IPS-18a (cell line): Measurements from ENCODE around the gene CTDSPL2.
"Not testable (repeated sequence)": the region's sequence is repeated elsewhere in the genome, so short reads cannot be mapped to it uniquely, and the experiment has no call there.

Experiments
- H3K27ac ChIP-seq: one replicate; pipeline ENCODE4 v1.5.1; 2013; ENCODE audit warnings: low read length
- H3K27me3 ChIP-seq: one replicate; pipeline ENCODE4 v1.6.1; 2013; ENCODE audit warnings: mild to moderate bottlenecking, low read length; ENCODE audit not compliant: control insufficient read depth, insufficient read depth
- H3K36me3 ChIP-seq: one replicate; pipeline ENCODE4 v1.6.1; 2013; ENCODE audit warnings: low read depth, low read length; ENCODE audit not compliant: control insufficient read depth
- H3K4me1 ChIP-seq: one replicate; pipeline ENCODE4 v1.6.1; 2013; ENCODE audit warnings: low read depth, low read length; ENCODE audit not compliant: control insufficient read depth
- H3K4me3 ChIP-seq: one replicate; pipeline ENCODE4 v1.5.1; 2013; ENCODE audit warnings: low read length
- H3K9ac ChIP-seq: one replicate; pipeline ENCODE4 v1.6.1; 2013; ENCODE audit warnings: mild to moderate bottlenecking, low read length, moderate library complexity
- H3K9me3 ChIP-seq: one replicate; pipeline ENCODE4 v1.6.1; 2013; ENCODE audit warnings: low read depth, low read length; ENCODE audit not compliant: control insufficient read depth

CTDSPL2 gene

DNA sequence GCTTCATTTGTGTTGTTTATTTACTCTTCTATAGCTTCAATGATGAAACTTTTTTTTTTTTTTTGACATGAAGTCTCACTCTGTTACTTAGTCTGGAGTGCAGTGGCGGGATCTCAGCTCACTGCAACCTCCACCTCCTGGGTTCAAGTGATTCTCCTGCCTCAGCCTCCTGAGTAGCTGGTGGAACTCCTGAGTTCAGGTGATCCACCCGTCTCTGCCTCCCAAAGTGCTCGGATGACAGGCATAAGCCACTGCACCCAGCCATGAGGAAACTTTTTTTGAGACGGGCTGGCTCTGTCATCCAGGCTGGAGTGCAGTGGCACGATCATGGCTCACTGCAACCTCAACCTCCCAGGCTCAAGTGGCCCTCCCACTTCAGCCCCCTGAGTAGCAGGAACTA, 104.8 kb downstream of the CTDSPL2 start:
- not testable (repeated sequence) for H3K27me3 ChIP-seq, H3K9ac ChIP-seq, H3K4me3 ChIP-seq, H3K36me3 ChIP-seq, H3K27ac ChIP-seq, H3K4me1 ChIP-seq, H3K9me3 ChIP-seq

DNA sequence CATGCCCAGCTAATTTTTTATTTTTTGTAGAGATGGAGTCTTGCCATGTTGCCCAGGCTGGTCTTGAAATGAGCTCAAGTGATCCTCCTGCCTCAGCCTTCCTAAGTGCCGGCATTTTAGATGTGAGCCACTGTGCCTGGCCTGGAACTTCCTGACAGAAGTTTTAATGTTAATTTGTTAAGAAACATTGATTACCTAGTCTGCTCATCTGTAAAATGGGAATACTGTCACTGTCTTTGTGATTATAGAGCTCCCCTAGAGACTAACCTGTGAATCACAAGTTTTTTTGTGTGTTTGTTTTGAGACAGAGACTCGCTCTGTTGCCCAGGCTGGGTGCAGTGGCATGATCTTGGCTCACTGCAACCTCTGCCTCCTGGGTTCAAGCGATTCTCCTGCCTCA, 105.3 kb downstream of the CTDSPL2 start:
- no peak overlapping the region for H3K27ac ChIP-seq
- H3K4me3 ChIP-seq, result no peak overlapping the region
- H3K36me3 ChIP-seq, result no peaks in the 10 kb centered on the region
- H3K4me1 ChIP-seq, result no peaks in the 10 kb centered on the region
- no peak overlapping the region for H3K9ac ChIP-seq
- H3K27me3 ChIP-seq, result no peaks in the 10 kb centered on the region
- H3K9me3 ChIP-seq, result no peaks in the 10 kb centered on the region

DNA sequence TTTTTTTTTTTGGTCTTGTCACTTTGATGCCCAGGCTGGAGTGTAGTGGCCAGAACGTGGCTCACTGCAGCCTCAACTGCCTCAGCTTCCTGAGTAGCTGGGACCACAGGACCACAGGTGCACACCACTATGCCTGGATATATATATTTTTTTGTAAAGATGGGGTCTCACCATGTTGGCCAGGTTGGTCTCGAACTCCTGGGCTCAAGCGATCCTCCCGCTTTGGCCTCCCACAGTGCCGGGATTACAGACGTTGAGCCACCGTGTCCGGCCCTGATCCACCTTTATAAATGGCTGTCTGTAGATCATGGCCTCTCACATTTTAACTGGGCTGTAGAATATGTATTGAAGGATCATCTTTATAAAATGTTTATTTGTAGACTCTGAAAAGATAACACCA, 107.7 kb downstream of the CTDSPL2 start:
- Histone ChIP-seq H3K27me3 (no peaks in the 10 kb centered on the region), H3K36me3 (no peaks in the 10 kb centered on the region), H3K9ac (no peak overlapping the region), H3K27ac (no peak overlapping the region), H3K4me1 (no peaks in the 10 kb centered on the region), H3K4me3 (peak overlapping the region; percentile 96), H3K9me3 (no peaks in the 10 kb centered on the region)

DNA sequence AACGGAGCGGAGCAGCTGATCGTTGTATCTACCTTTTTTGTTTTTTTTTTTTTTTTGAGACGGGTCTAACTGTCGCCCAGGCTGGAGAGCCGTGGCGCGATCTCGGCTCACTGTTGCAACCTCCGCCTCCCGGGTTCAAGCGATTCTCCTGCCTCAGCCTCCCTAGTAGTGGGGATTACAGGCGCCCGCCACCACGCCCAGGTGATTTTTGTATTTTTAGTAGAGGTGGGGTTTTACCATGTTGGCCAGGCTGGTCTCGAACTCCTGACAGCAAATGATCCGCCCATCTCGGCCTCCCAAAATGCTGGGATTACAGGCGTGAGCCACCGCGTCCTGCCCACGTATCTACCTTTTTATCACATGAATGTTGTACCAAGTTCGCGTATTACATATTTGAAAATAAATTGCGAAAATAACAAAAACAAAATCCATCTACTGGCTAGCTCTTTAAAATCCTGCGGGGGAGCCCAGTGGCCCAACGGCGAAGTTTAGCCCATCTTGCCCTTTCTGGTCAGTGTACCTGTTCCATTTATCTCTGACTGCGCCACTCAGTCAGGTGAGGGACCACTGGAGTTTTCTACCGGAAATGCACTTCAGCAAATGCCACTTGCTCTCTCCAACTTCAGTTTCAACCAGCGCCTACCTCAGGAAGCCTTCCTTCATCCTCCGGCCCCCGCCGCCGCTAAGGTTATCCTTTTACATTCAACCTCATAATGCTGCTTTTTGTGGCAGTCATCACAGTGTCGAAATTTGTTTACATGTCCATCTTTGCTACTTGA, 108.3 kb downstream of the CTDSPL2 start:
- Histone ChIP-seq H3K27ac (peak overlapping the region; percentile 88), H3K4me1 (no peaks in the 10 kb centered on the region), H3K9ac (peak overlapping the region; percentile 88), H3K36me3 (peaks cover 5% of the 10 kb centered on the region), H3K4me3 (peak overlapping the region; percentile 96), H3K9me3 (no peaks in the 10 kb centered on the region), H3K27me3 (no peaks in the 10 kb centered on the region)

DNA sequence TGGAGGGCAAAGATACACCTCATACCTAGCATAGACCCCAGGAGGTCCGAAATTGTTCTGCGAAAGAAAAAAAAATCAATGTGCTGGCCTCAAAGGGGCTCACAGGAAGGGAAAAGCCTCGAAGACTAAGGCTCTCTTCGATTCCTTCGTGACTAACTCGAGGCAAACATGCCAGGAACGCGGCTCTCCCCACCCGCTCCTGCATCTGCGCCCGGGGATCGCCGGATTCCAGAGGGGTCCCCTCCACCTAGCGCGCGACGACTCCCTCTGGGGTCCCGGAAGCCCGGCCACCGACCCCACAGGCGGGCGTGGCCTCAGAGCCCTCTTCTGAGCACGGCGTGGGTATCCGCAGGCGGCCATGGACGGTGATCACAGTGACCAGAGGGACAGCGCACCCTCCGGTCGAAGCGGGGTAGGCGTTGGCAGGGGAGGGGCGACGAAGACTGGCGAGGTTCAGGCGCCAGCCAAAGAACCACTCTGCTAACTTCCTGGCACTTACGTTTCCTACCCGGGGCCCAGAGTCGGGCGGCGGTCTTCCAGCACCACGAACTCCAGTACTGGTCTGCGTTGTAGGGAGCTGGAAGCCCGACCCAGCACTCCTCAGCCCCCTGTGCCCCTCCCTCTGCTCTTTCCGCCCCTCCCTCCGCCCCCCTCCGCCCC, 109.0 kb downstream of the CTDSPL2 start:
- Histone ChIP-seq H3K27me3 (no peaks in the 10 kb centered on the region), H3K4me3 (peak overlapping the region; percentile 96), H3K36me3 (peaks cover 12% of the 10 kb centered on the region), H3K9ac (peak overlapping the region; percentile 88), H3K9me3 (no peaks in the 10 kb centered on the region), H3K4me1 (no peaks in the 10 kb centered on the region), H3K27ac (peak overlapping the region; percentile 88)

DNA sequence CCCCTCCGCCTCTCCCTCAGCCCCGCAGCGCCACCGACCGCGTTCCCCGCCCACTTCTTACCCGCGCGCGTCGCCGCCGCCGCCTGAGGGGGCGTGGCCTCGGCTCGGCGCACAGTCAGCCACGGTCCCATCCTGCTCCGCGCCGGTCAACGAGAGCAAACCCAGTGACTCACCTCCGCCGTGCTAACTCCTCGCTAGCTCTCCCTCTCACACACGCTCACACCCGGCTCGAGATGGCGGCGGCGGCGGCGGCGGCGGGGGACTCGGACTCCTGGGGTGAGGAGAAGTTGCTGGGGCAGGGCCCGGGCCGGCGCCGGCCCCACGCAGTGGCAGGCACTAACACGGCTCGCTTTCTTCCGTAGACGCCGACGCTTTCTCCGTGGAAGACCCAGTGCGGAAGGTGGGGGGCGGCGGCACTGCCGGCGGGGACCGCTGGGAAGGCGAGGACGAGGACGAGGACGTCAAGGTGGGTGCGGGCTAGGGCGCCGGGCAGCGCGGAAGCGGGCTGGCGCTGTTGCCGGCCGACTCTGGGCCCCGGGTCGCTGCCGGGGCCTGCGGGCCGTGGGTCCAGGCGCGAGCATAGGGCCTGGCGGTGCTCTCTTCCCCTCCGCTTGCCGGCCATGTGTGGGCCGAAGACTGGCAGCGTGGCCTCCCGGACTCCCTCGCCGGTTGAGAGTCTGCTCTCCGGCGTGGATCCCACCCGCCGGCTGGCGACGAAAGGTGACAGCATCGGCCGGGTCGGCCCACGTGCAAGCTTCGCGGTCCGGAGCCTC, 109.7 kb downstream of the CTDSPL2 start, which contains the start of gene EIF3J:
Gene EIF3J (plus strand): TSS at position 186 of the 773 bp plus-strand sequence. CDS start 48 bp downstream, at position 234.
- Histone ChIP-seq H3K4me1 (no peaks in the 10 kb centered on the region), H3K27me3 (no peaks in the 10 kb centered on the region), H3K4me3 (peak within 1 kb of the TSS; percentile 96), H3K36me3 (peaks cover 16% of the 10 kb centered on the region), H3K27ac (peak within 1 kb of the TSS; percentile 88), H3K9me3 (no peaks in the 10 kb centered on the region), H3K9ac (peak within 1 kb of the TSS; percentile 90)

DNA sequence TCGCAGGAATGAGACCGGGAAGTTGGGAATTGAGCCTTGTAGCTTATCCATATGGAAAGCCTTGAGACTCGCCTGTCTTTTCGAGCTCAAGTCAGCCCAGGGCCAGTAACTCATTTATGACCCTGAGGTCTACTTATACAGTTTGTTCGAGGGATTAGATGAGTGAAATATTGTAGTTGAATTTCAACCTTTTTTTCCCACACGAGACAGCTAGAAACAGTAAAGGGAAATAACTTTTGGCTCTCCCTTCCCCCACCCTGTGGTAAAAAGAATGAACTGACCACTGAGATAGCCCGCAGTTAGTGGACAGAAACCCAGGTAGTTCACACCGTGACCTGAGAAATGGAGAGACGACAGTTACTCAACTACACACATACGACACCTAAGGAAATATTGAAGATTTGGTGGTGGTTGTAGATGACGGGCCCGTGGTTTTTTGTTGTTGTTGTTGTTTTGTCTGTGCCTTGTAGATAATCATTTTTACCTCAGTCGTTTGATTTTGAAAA, 110.4 kb downstream of the CTDSPL2 start:
- Histone ChIP-seq H3K9me3 (no peaks in the 10 kb centered on the region), H3K9ac (peak overlapping the region; percentile 90), H3K4me1 (no peaks in the 10 kb centered on the region), H3K4me3 (peak overlapping the region; percentile 76), H3K36me3 (peaks cover 16% of the 10 kb centered on the region), H3K27ac (peak overlapping the region; percentile 6), H3K27me3 (no peaks in the 10 kb centered on the region)

DNA sequence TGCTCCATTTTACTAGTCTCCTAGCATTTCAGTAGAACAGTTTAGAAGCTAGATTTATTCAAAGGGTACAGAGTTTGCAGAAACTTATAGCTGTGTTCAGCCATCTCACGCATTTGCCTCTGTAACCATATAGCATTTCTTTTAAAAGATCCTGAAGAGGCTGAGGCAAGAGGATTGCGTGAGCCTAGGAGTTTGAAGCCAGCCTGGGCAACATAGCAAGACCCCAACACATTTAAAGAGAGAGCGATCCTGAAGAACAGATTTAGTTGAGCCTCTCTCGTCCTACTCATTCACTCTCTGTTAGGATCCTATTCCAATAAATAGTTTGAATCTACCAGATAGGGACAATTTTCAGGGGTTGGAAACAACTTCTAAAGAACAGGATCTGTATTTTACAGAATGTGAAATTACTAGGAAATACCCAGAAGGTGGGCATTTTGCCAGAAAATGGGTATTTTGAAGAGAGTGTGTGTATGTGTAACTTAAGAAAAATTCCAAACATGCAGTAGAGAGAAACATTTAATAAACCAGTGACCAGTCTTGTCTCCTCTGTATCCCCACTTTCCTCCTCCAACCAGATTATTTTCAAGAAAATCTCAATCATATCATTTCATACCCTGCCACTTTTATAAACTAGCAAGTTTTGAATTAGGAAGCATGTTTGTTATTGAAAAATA, 114.0 kb downstream of the CTDSPL2 start:
- Histone ChIP-seq H3K4me3 (no peak overlapping the region), H3K4me1 (no peaks in the 10 kb centered on the region), H3K9me3 (no peaks in the 10 kb centered on the region), H3K27ac (no peak overlapping the region), H3K36me3 (peaks cover 16% of the 10 kb centered on the region), H3K27me3 (no peaks in the 10 kb centered on the region), H3K9ac (no peak overlapping the region)

DNA sequence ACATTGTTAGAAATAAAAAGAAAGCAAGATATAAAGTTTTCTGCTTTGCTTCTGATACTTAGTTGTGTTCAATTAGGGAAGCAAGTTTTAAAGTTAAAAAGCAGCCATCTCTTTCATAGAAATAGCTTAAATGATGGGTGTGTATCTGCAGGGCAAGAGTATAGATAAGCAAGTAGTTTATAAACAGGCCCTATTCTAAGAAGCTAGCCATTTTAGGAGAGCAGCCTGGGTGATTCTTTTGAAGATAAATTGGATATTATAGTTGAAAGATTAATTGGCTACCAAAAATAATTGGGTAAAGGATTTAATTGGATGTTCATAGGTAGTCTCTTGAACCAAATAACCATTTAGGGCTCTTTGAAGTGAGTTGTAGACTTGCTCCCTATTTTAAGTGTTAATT, 115.2 kb downstream of the CTDSPL2 start:
- H3K27me3 ChIP-seq, result no peaks in the 10 kb centered on the region
- no peaks in the 10 kb centered on the region for H3K9me3 ChIP-seq
- H3K36me3 ChIP-seq, result peaks cover 16% of the 10 kb centered on the region
- no peak overlapping the region for H3K27ac ChIP-seq
- no peaks in the 10 kb centered on the region for H3K4me1 ChIP-seq
- H3K4me3 ChIP-seq, result no peak overlapping the region
- no peak overlapping the region for H3K9ac ChIP-seq

DNA sequence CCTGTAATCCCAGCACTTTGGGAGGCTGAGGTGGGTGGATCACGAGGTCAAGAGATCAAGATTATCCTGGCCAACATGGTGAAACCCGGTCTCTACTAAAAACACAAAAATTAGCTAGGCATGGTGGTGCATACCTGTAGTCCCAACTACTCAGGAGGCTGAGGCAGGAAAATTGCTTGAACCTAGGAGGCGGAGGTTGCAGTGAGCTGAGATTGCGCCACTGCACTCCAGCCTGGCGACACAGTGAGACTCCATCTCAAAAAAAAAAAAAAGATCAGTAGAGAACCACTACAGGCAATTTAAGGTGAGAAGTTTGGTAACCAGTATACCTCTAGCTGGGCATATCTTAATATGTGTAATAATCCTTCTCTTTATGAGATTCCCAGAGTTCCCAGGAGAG, 117.3 kb downstream of the CTDSPL2 start:
- H3K4me3 ChIP-seq, H3K27ac ChIP-seq, H3K4me1 ChIP-seq, H3K27me3 ChIP-seq, H3K9ac ChIP-seq, H3K9me3 ChIP-seq: not testable (repeated sequence)
- H3K36me3 ChIP-seq, result peaks cover 21% of the 10 kb centered on the region
